Breast epithelium (tissue), 4 donors: ENCODE measurements around the gene SLIT1. TPM values are rescaled to one million over a fixed set of nuclear protein-coding genes. Genes with fewer than 3 reads are reported as not detected.

Experiments used
- DNase-seq, 2 donors: peaks; one replicate each; pipeline ENCODE4 v3.0.0-alpha.2; 2019; ENCODE audit warnings: low spot score in 2 of 2
- H3K27ac ChIP-seq, 2 donors: fragments of 200-600 bp; sonication (generic) in 1 of 2; one replicate each; pipeline ENCODE4 v1.5.1; 2016 to 2019; ENCODE audit warnings: mild to moderate bottlenecking in 1 of 2
- H3K27me3 ChIP-seq, 2 donors: fragments of 200-600 bp; sonication (generic) in 1 of 2; one replicate each; pipeline versions ENCODE4 v1.5.1 to v1.6.0; 2017 to 2019; ENCODE audit warnings: control low read depth in 1 of 2, mild to moderate bottlenecking in 1 of 2
- H3K36me3 ChIP-seq: fragments of 200-600 bp; one replicate; pipeline ENCODE4 v1.5.1; 2019
- H3K4me1 ChIP-seq, 2 donors: fragments of 200-600 bp; sonication (generic); one replicate each; pipeline ENCODE4 v1.5.1; 2016 to 2019; ENCODE audit warnings: control low read depth in 1 of 2
- H3K4me3 ChIP-seq, 3 donors: fragments of 200-600 bp; sonication (generic); 1 replicate in 2 of 3; 2 replicates in 1 of 3; pipeline ENCODE4 v1.5.1; 2016 to 2019; ENCODE audit warnings: mild to moderate bottlenecking in 3 of 3, moderate library complexity in 2 of 3
- H3K9me3 ChIP-seq, 2 donors: fragments of 200-600 bp; sonication (generic) in 1 of 2; one replicate each; pipeline ENCODE4 v1.5.1; 2016 to 2019; ENCODE audit warnings: control low read depth in 1 of 2
- POLR2A ChIP-seq: fragments of 450-650 bp; IDR thresholded peaks from one replicate; pipeline ENCODE4 v1.6.1; 2016; ENCODE audit warnings: antibody characterized with exemption, mild to moderate bottlenecking, moderate library complexity
- POLR2AphosphoS5 ChIP-seq, 3 donors: sonication (generic); formaldehyde crosslinking; IDR thresholded peaks; one replicate each; pipeline ENCODE4 v1.6.1; 2017; ENCODE audit warnings: antibody characterized with exemption in 3 of 3
- intact Hi-C: fragments of 100-400 bp; cut with DNase I; formaldehyde crosslinking; loops from one replicate; pipeline ENCODE4 v1.15.1; 2023; ENCODE audit warnings: low total_unique reads
- total RNA-seq, 3 donors: library from RNA; depleted of rRNA; stranded (reverse); fragments of >200 nt; gene quantifications; one replicate each; pipeline ENCODE4 v1.1.0, GENCODE V29; 2016
- TF ChIP-seq, protein P1 (sequence below), 3 donors: fragments of 450-650 bp; IDR thresholded peaks; one replicate each; pipeline ENCODE4 v1.5.1; 2016 to 2017; ENCODE audit warnings: antibody characterized with exemption in 3 of 3, mild to moderate bottlenecking in 3 of 3, moderate library complexity in 3 of 3

The SLIT1 gene
- total RNA-seq, 3 donors from 2014 or later, result under 0.01 to 0.44 (median 0.16) TPM

GRCh38 chr10:97228775-97229157 is 43.0 kb upstream of the SLIT1 start:
- Histone ChIP-seq H3K4me1 (no peaks in the 10 kb centered on the region), H3K27ac (no peak overlapping the region), H3K4me3 (no peak overlapping the region), H3K36me3 (no peaks in the 10 kb centered on the region), H3K27me3 (no peaks in the 10 kb centered on the region), H3K9me3 (no peaks in the 10 kb centered on the region)
- TF ChIP-seq, protein P1, sequence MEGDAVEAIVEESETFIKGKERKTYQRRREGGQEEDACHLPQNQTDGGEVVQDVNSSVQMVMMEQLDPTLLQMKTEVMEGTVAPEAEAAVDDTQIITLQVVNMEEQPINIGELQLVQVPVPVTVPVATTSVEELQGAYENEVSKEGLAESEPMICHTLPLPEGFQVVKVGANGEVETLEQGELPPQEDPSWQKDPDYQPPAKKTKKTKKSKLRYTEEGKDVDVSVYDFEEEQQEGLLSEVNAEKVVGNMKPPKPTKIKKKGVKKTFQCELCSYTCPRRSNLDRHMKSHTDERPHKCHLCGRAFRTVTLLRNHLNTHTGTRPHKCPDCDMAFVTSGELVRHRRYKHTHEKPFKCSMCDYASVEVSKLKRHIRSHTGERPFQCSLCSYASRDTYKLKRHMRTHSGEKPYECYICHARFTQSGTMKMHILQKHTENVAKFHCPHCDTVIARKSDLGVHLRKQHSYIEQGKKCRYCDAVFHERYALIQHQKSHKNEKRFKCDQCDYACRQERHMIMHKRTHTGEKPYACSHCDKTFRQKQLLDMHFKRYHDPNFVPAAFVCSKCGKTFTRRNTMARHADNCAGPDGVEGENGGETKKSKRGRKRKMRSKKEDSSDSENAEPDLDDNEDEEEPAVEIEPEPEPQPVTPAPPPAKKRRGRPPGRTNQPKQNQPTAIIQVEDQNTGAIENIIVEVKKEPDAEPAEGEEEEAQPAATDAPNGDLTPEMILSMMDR (IDR thresholded peaks at IDR 0.05), result no peak
- TF ChIP-seq POLR2A, result no peak
- TF ChIP-seq POLR2AphosphoS5 (IDR thresholded peaks at IDR 0.05), result no peak
- no peak for DNase-seq
- intact Hi-C loops, result no loop called here

DNA sequence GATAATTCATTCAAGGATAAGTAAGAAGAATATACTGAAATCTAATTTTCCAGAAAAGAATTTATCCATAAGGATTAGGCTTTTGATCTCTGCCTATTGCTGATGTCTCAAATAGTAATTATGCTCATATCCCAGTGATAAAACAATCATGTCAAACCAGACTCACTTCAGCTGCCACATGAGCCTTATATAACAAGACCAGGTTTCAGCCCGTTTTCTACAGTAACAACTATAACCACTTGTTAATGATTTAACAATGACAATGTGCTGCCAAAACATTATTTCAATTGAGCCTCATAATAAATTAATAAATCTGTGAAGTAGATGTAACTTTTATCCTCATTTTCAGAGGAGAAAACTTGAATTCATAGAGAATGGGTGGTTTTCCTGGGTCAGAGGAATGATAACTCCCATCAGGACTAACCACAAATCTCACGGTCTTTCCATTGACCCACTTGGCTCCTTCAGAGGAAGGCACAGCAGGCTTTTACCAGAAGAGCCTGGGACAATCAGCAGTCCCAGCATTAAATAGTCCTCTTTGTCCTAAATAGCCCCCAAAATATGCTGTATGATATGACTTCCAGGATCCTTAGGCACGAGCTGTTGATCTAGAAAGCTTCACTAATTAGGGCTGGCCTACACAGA is 42.5 kb upstream of the SLIT1 start:
- Histone ChIP-seq H3K4me3 (no peak overlapping the region), H3K36me3 (no peaks in the 10 kb centered on the region), H3K9me3 (no peaks in the 10 kb centered on the region), H3K27ac (no peak overlapping the region), H3K27me3 (no peaks in the 10 kb centered on the region), H3K4me1 (no peaks in the 10 kb centered on the region)
- TF ChIP-seq POLR2AphosphoS5 (IDR thresholded peaks at IDR 0.05) (no peak), POLR2A (no peak)
- TF ChIP-seq, protein P1 (IDR thresholded peaks at IDR 0.05), result no peak
- no peak for DNase-seq
- intact Hi-C loops, result no loop called here

- DNase-seq, result no peak
- intact Hi-C loops, result no loop called here
- Histone ChIP-seq H3K27me3 (no peaks in the 10 kb centered on the region), H3K4me1 (no peaks in the 10 kb centered on the region), H3K27ac (no peak overlapping the region), H3K36me3 (no peaks in the 10 kb centered on the region), H3K4me3 (no peak overlapping the region), H3K9me3 (no peaks in the 10 kb centered on the region)
- TF ChIP-seq POLR2A, result no peak
- TF ChIP-seq, protein P1 (IDR thresholded peaks at IDR 0.05), result no peak
- no peak for TF ChIP-seq POLR2AphosphoS5 (IDR thresholded peaks at IDR 0.05)
Observed at GRCh38 chr10:97226398-97226797, 40.6 kb upstream of the SLIT1 start.

- Histone ChIP-seq H3K4me3 (no peak overlapping the region), H3K27ac (no peak overlapping the region), H3K36me3 (no peaks in the 10 kb centered on the region), H3K27me3 (no peaks in the 10 kb centered on the region), H3K9me3 (no peaks in the 10 kb centered on the region), H3K4me1 (no peaks in the 10 kb centered on the region)
- intact Hi-C loops, result no loop called here
- DNase-seq, result no peak
- TF ChIP-seq, protein P1 (IDR thresholded peaks at IDR 0.05), result no peak
- TF ChIP-seq POLR2A (no peak), POLR2AphosphoS5 (IDR thresholded peaks at IDR 0.05) (no peak)
Observed at GRCh38 chr10:97224483-97225435, 39.0 kb upstream of the SLIT1 start.
